GM12873 (cell line): Measurements from ENCODE around the gene NPC1.

Source experiments
- CTCF ChIP-seq: IDR thresholded peaks from 2 replicates; pipeline ENCODE4 v1.5.1; 2012; ENCODE audit warnings: low read depth, mild to moderate bottlenecking, moderate library complexity, low read length, control low read depth; ENCODE audit not compliant: insufficient read depth; ENCODE audit errors: missing control alignments

NPC1 gene

GRCh38 chr18:23605941-23606340 lies 19.6 kb upstream of the NPC1 start:
- TF ChIP-seq CTCF, result no peak

GRCh38 chr18:23599809-23600208 lies 13.5 kb upstream of the NPC1 start:
- TF ChIP-seq CTCF, result no peak

GRCh38 chr18:23596183-23596582 lies 9.9 kb upstream of the NPC1 start:
- TF ChIP-seq CTCF, result no peak

GRCh38 chr18:23595591-23595990 lies 9.3 kb upstream of the NPC1 start:
- no peak for TF ChIP-seq CTCF

GRCh38 chr18:23593720-23594119 lies 7.4 kb upstream of the NPC1 start:
- no peak for TF ChIP-seq CTCF

- no peak for TF ChIP-seq CTCF
These were observed 6.6 kb upstream of the NPC1 start for GRCh38 chr18:23592911-23593310.

GRCh38 chr18:23591011-23591410 lies 4.7 kb upstream of the NPC1 start:
- TF ChIP-seq CTCF, result no peak
